ENCODE data around the gene INO80C. TPM values are rescaled to one million over a fixed set of nuclear protein-coding genes. Genes with fewer than 3 reads are reported as not detected.

The INO80C gene
- total and polyA plus RNA-seq, 2 of the 4 experiments (the other 2 are of a cell fraction): 5.6 to 17.1 TPM

GRCh38 chr18:35442701-35443100, 55.1 kb downstream of the INO80C start:
- Histone ChIP-seq H3K9me1 (ENCODE audit: insufficient read depth, low read length) (no peaks in the 10 kb centered on the region; the same call in 1 of the 2 replicates), H3K14ac (replicated peaks; ENCODE audit: low read depth, low read length) (no peak overlapping the region), H2BK5ac (ENCODE audit: low read depth, low read length, poor library complexity, severe bottlenecking) (no peak overlapping the region), H3K36me3 (ENCODE audit: control insufficient read depth, insufficient read depth, low read length) (no peaks in the 10 kb centered on the region), H2BK20ac (ENCODE audit: low read depth, low read length) (no peak overlapping the region), H3K27ac (ENCODE audit: insufficient read depth, low read length) (no peak overlapping the region), H4K91ac (ENCODE audit: insufficient read depth, low read depth, low read length) (no peak overlapping the region), H3K79me1 (ENCODE audit: low read depth in 1 of 2, low read length in 2 of 2) (no peaks in the 10 kb centered on the region), H3K56ac (ENCODE audit: extremely low read depth, insufficient read depth, low read length) (no peak overlapping the region), H2BK15ac (ENCODE audit: low read depth, low read length) (0 out of 3 replicates have a peak overlapping the region, but pooled peaks have one; percentile 36), H3K23ac (ENCODE audit: low read depth, low read length) (no peak overlapping the region), H3K27me3 (ENCODE audit: control insufficient read depth, insufficient read depth, low read length) (peaks cover 7% of the 10 kb centered on the region; the same call in 1 of the 2 replicates), H2BK120ac (ENCODE audit: low read depth, low read length) (no peak overlapping the region), H3K4me1 (ENCODE audit: control insufficient read depth, insufficient read depth, low read length) (peaks cover 2% of the 10 kb centered on the region; the same call in 1 of the 2 replicates), H2AFZ (replicated peaks; ENCODE audit: low read length, poor library complexity) (peak overlapping the region; percentile 63), H3K4ac (ENCODE audit: low read depth, low read length) (no peak overlapping the region), H3K4me2 (ENCODE audit: low read depth, low read length) (no peak overlapping the region), H2AK5ac (ENCODE audit: low read depth, low read length) (no peak overlapping the region; the same call in 1 of the 2 replicates), H3K18ac (ENCODE audit: low read depth, low read length) (no peak overlapping the region), H3K4me3 (ENCODE audit: insufficient read depth, low read depth, low read length) (no peak overlapping the region), H2AK9ac (replicated peaks; ENCODE audit: low read depth, low read length, poor library complexity) (no peak overlapping the region), H4K8ac (ENCODE audit: low read depth in 2 of 2, low read length in 2 of 2) (no peak overlapping the region), H3K9ac (ENCODE audit: low read depth, low read length) (no peak overlapping the region), H3K9me3 (ENCODE audit: control insufficient read depth, insufficient read depth, low read length) (no peaks in the 10 kb centered on the region), H4K20me1 (ENCODE audit: insufficient read depth, low read length) (no peaks in the 10 kb centered on the region), H4K5ac (ENCODE audit: low read depth, low read length) (no peak overlapping the region)
- no CpG with 5 or more reads among the region's 5 CpGs for WGBS, 2 experiments (ENCODE audit: extremely low coverage in 2 of 2, insufficient read length in 1 of 2)
- TF ChIP-seq BHLHE40 (IDR thresholded peaks at IDR 0.05; ENCODE audit: low read depth, low read length) (no peak), CHD1 (IDR thresholded peaks at IDR 0.05; ENCODE audit: low read depth, low read length) (no peak), ELK1 (IDR thresholded peaks at IDR 0.05; ENCODE audit: borderline replicate concordance, low read depth, low read length) (no peak), MXI1 (IDR thresholded peaks at IDR 0.05; ENCODE audit: borderline replicate concordance, low read depth, low read length) (no peak), RAD21 (IDR thresholded peaks at IDR 0.05; ENCODE audit: low read length) (no peak), MAFK (IDR thresholded peaks at IDR 0.05; ENCODE audit: low read depth, low read length) (no peak), CEBPB (IDR thresholded peaks at IDR 0.05; ENCODE audit: low read depth, low read length) (no peak), USF2 (IDR thresholded peaks at IDR 0.05; ENCODE audit: low read depth, low read length) (no peak), FOS (IDR thresholded peaks at IDR 0.05; ENCODE audit: low read depth, low read length) (no peak), SMC3 (IDR thresholded peaks at IDR 0.05; ENCODE audit: low read depth, low read length) (no peak), CTCF (conservative IDR thresholded peaks at IDR 0.05; ENCODE audit: low read depth, low read length) (no peak), MAZ (IDR thresholded peaks at IDR 0.05; ENCODE audit: borderline replicate concordance, low read depth, low read length) (no peak), NFE2L2 (IDR thresholded peaks at IDR 0.05; ENCODE audit: low read depth, low read length) (no peak), POLR2A (IDR thresholded peaks at IDR 0.05; ENCODE audit: low read depth, low read length) (no peak), RCOR1 (IDR thresholded peaks at IDR 0.05; ENCODE audit: insufficient replicate concordance, low read length) (no peak), RFX5 (IDR thresholded peaks at IDR 0.05; ENCODE audit: low read depth, low read length) (no peak)
- intact Hi-C loops (cut with micrococcal nuclease): no loop called here
- DNase-seq: no peak
- ChIA-PET POLR2A (ENCODE audit: unreplicated experiment) (no interaction called here), CTCF (no interaction called here)
- dilution Hi-C loops (cut with HindIII; ENCODE audit: low sequenced_read_pairs, unreplicated experiment): no loop called here
- in situ Hi-C loops (cut with MboI; ENCODE audit: low sequenced_read_pairs): no loop called here
- BruUV-seq (replicated peaks): no TSS peak
- ATAC-seq (ENCODE audit: low read depth): 0 out of 2 replicates have a peak, but pooled peaks have one; percentile 24

All from IMR-90 (cell line).